ENCODE results near the gene DNAH10. TPM values are rescaled to one million over a fixed set of nuclear protein-coding genes. Genes with fewer than 3 reads are reported as not detected.

DNAH10 gene
- total and polyA plus RNA-seq, 2 of the 13 experiments (the other 11 are each of a cell fraction or from before 2014, with no cell fraction given), result 0.01 to 0.02 TPM

DNA sequence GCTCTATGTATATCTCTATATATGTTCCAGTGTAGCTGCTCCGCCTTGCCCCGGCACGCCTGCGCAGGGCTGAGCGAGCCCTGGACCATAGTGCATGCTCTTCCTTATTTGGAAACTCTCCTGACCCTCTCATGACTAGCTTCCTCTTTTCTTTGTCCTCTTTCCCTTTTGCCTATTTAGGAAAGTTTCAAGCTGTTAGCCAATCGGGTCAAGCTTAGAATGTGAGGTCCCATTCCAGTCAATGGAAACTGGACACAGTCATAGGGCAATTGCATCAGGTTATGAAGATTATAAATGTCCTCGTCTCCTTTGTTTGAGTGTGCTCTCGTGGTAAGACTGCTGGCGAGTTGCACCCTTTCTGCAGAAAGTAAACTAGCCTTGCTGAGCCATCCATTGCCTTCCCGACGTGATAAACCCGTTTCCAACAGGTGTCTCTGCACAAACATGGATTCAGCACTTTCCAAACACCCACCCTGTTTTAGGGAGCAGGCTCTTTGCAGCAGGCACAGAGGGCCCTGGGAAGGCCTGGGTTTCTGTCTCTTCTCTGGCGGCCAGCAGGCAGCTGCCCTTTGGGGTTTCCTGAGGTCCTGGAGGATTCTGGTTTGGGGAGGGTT lies 179.6 kb downstream of the DNAH10 start:
- intact Hi-C loops (cut with micrococcal nuclease; ENCODE audit: unreplicated experiment), result no loop called here
- Histone ChIP-seq H4K20me1 (ENCODE audit: insufficient read depth, low read length) (no peaks in the 10 kb centered on the region), H3K79me2 (ENCODE audit: insufficient read depth, low read length) (no peaks in the 10 kb centered on the region), H2AFZ (ENCODE audit: low read length) (no peak overlapping the region), H3K36me3 (replicated peaks in 1 of 2; ENCODE audit: control insufficient read depth in 1 of 2, insufficient read depth in 2 of 2, low read length in 2 of 2) (peaks cover 0 to under 1% of the 10 kb centered on the region in 2 experiments; a peak in 1 of 5 replicates), H3K9me3 (ENCODE audit: low read length) (no peaks in the 10 kb centered on the region), H3K27ac (ENCODE audit: extremely low read length, insufficient read depth, low read length) (no peak overlapping the region), H3K27me3 (ENCODE audit: control insufficient read depth in 1 of 2, insufficient read depth in 2 of 2, low read length in 2 of 2) (no peaks in the 10 kb centered on the region), H3K4me3 (replicated peaks in 1 of 3; ENCODE audit: insufficient read depth in 1 of 3, low read depth in 2 of 3, low read length in 3 of 3) (no peak overlapping the region), H3K4me1 (ENCODE audit: insufficient read depth, low read length) (no peaks in the 10 kb centered on the region), H3K9ac (ENCODE audit: insufficient read depth, low read depth, low read length) (no peak overlapping the region), H3K4me2 (ENCODE audit: low read depth, low read length) (no peak overlapping the region)
- ChIA-PET POLR2A (no interaction called here), CTCF (ENCODE audit: low intra/inter-chr PET ratio, low total read pairs) (no interaction called here)
- FAIRE-seq (no peak), DNase-seq (ENCODE audit: low spot score) (no peak), ATAC-seq (no peak)
- no TSS peak for BruUV-seq (replicated peaks)
- 94% methylated on average over 13 of the region's 13 CpGs for WGBS (ENCODE audit: low lambda C conversion rate)
- TF ChIP-seq MTF2 (CRISPR knock-in tag; IDR thresholded peaks at IDR 0.05; ENCODE audit: borderline replicate concordance), result no peak
- no peak for TF ChIP-seq ZNF260 (CRISPR knock-in tag; IDR thresholded peaks at IDR 0.05; ENCODE audit: borderline replicate concordance, low read depth)
- TF ChIP-seq, protein P1, sequence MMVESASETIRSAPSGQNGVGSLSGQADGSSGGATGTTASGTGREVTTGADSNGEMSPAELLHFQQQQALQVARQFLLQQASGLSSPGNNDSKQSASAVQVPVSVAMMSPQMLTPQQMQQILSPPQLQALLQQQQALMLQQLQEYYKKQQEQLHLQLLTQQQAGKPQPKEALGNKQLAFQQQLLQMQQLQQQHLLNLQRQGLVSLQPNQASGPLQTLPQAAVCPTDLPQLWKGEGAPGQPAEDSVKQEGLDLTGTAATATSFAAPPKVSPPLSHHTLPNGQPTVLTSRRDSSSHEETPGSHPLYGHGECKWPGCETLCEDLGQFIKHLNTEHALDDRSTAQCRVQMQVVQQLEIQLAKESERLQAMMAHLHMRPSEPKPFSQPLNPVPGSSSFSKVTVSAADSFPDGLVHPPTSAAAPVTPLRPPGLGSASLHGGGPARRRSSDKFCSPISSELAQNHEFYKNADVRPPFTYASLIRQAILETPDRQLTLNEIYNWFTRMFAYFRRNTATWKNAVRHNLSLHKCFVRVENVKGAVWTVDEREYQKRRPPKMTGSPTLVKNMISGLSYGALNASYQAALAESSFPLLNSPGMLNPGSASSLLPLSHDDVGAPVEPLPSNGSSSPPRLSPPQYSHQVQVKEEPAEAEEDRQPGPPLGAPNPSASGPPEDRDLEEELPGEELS (CRISPR knock-in tag; IDR thresholded peaks at IDR 0.05), result no peak
- TF ChIP-seq HOXA3 (CRISPR knock-in tag; IDR thresholded peaks at IDR 0.05), result no peak
- TF ChIP-seq KMT2B (CRISPR knock-in tag; IDR thresholded peaks at IDR 0.05), result no peak
- TF ChIP-seq ZFP36 (IDR thresholded peaks at IDR 0.05; ENCODE audit: borderline replicate concordance, low read depth, low read length, partially characterized antibody), result no peak
- no peak for TF ChIP-seq ZNF720 (CRISPR knock-in tag; IDR thresholded peaks at IDR 0.05)
- TF ChIP-seq KLF15 (CRISPR knock-in tag; IDR thresholded peaks at IDR 0.05; ENCODE audit: borderline replicate concordance), result no peak
- no peak for TF ChIP-seq ZNF562 (CRISPR knock-in tag; IDR thresholded peaks at IDR 0.05; ENCODE audit: borderline replicate concordance)
- TF ChIP-seq ZNF234 (CRISPR knock-in tag; conservative IDR thresholded peaks at IDR 0.05), result no peak
- TF ChIP-seq ZNF30 (CRISPR knock-in tag; IDR thresholded peaks at IDR 0.05), result no peak
- TF ChIP-seq NR2C2 (CRISPR knock-in tag; IDR thresholded peaks at IDR 0.05; ENCODE audit: borderline replicate concordance), result no peak
- TF ChIP-seq, protein P2, sequence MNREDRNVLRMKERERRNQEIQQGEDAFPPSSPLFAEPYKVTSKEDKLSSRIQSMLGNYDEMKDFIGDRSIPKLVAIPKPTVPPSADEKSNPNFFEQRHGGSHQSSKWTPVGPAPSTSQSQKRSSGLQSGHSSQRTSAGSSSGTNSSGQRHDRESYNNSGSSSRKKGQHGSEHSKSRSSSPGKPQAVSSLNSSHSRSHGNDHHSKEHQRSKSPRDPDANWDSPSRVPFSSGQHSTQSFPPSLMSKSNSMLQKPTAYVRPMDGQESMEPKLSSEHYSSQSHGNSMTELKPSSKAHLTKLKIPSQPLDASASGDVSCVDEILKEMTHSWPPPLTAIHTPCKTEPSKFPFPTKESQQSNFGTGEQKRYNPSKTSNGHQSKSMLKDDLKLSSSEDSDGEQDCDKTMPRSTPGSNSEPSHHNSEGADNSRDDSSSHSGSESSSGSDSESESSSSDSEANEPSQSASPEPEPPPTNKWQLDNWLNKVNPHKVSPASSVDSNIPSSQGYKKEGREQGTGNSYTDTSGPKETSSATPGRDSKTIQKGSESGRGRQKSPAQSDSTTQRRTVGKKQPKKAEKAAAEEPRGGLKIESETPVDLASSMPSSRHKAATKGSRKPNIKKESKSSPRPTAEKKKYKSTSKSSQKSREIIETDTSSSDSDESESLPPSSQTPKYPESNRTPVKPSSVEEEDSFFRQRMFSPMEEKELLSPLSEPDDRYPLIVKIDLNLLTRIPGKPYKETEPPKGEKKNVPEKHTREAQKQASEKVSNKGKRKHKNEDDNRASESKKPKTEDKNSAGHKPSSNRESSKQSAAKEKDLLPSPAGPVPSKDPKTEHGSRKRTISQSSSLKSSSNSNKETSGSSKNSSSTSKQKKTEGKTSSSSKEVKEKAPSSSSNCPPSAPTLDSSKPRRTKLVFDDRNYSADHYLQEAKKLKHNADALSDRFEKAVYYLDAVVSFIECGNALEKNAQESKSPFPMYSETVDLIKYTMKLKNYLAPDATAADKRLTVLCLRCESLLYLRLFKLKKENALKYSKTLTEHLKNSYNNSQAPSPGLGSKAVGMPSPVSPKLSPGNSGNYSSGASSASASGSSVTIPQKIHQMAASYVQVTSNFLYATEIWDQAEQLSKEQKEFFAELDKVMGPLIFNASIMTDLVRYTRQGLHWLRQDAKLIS (CRISPR knock-in tag; IDR thresholded peaks at IDR 0.05), result no peak
- TF ChIP-seq FOSL2 (CRISPR knock-in tag; IDR thresholded peaks at IDR 0.05), result no peak
- no peak for TF ChIP-seq ZBTB7B (CRISPR knock-in tag; IDR thresholded peaks at IDR 0.05)
- no peak for TF ChIP-seq PHF21A (CRISPR knock-in tag; IDR thresholded peaks at IDR 0.05)
- in situ Hi-C loops (cut with HindIII; ENCODE audit: extremely low pct_ligation_motif_present, low pct_unique_long_range_greater_than_20kb), result no loop called here
